Pons (tissue), 1 donor: ENCODE results near the gene CSGALNACT2.

Experiments
- DNase-seq: peaks from one replicate; pipeline ENCODE4 v3.0.0-alpha.2; 2016; ENCODE audit warnings: low spot score

The CSGALNACT2 gene

GRCh38 chr10:43203448-43204041 lies 65.3 kb downstream of the CSGALNACT2 start:
- no peak for DNase-seq

GRCh38 chr10:43204042-43204942 lies 66.0 kb downstream of the CSGALNACT2 start:
- no peak for DNase-seq

GRCh38 chr10:43204943-43205671 lies 66.9 kb downstream of the CSGALNACT2 start:
- peak; percentile 45 for DNase-seq

GRCh38 chr10:43205681-43206390 lies 67.6 kb downstream of the CSGALNACT2 start:
- no peak for DNase-seq

- DNase-seq, result no peak
Observed at GRCh38 chr10:43206391-43207235, 68.4 kb downstream of the CSGALNACT2 start.

- no peak for DNase-seq
Observed at GRCh38 chr10:43208147-43209073, 70.2 kb downstream of the CSGALNACT2 start.

GRCh38 chr10:43209074-43209455 lies 70.8 kb downstream of the CSGALNACT2 start:
- DNase-seq, result no peak

- DNase-seq, result no peak
Observed at GRCh38 chr10:43209651-43210141, 71.5 kb downstream of the CSGALNACT2 start.

- DNase-seq, result no peak
Observed at GRCh38 chr10:43210556-43210955, 72.3 kb downstream of the CSGALNACT2 start.

- DNase-seq, result no peak
Observed at GRCh38 chr10:43211030-43211429, 72.8 kb downstream of the CSGALNACT2 start.

- DNase-seq, result no peak
Observed at GRCh38 chr10:43211431-43212042, 73.3 kb downstream of the CSGALNACT2 start.

GRCh38 chr10:43212043-43212721 lies 73.9 kb downstream of the CSGALNACT2 start:
- peak; percentile 15 for DNase-seq

GRCh38 chr10:43214071-43214955 lies 76.1 kb downstream of the CSGALNACT2 start:
- DNase-seq, result no peak

- peak; percentile 20 for DNase-seq
Observed at GRCh38 chr10:43214956-43215561, 76.8 kb downstream of the CSGALNACT2 start.

- DNase-seq, result no peak
Observed at GRCh38 chr10:43215758-43216455, 77.7 kb downstream of the CSGALNACT2 start.

- DNase-seq, result no peak
Observed at GRCh38 chr10:43216931-43217562, 78.8 kb downstream of the CSGALNACT2 start.
